GM12878 (cell line): Measurements from ENCODE around the gene HK1. TPM values are rescaled to one million over a fixed set of nuclear protein-coding genes. Genes with fewer than 3 reads are reported as not detected.

Source experiments
- ATAC-seq: fragments of 200-7000 bp; cut with Tn5 transposase; 3 replicates; pipeline ENCODE4 v1.9.1; 2020; ENCODE audit warnings: mild to moderate bottlenecking, moderate library complexity
- BruUV-seq: library from RNA; stranded (reverse); fragments of 400-500 nt; replicated peaks from 2 replicates; lab custom pipeline; 2021; lab: Mats Ljungman, UMichigan
- CTCF ChIA-PET: fragments of 300-600 bp; sonication (Branson Sonifier 250); formaldehyde crosslinking; extraction: SDS; loops from one replicate; lab custom pipeline; 2021; ENCODE audit warnings: inconsistent platforms; lab: Yijun Ruan, JAX
- POLR2A ChIA-PET: fragments of 350-600 bp; formaldehyde crosslinking; extraction: SDS; loops from one replicate; lab custom pipeline; 2021; ENCODE audit warnings: inconsistent platforms; lab: Charles Lee
- RAD21 ChIA-PET: fragments of 300-600 bp; sonication (Branson Sonifier 250); formaldehyde crosslinking; loops from one replicate; lab custom pipeline; 2023; ENCODE audit warnings: antibody characterized with exemption; ENCODE audit not compliant: unreplicated experiment; lab: Charles Lee
- SMC1A ChIA-PET: fragments of 300-600 bp; sonication (Branson Sonifier 250); formaldehyde crosslinking; loops from one replicate; lab custom pipeline; 2023; ENCODE audit not compliant: unreplicated experiment, uncharacterized antibody; lab: Charles Lee
- DNase-seq: peaks from one replicate; pipeline ENCODE4 v3.0.0-alpha.2; 2011; ENCODE audit warnings: low read depth, low spot score
- FAIRE-seq: peaks from 3 replicates; lab custom pipeline; 2011; peaks lifted over from hg19 to GRCh38; lab: Jason Lieb, UNC
- H2AFZ ChIP-seq: 2 replicates; pipeline ENCODE4 v1.6.0; 2011; ENCODE audit warnings: low read depth, low read length, control low read depth; ENCODE audit not compliant: control insufficient read depth
- H3K27ac ChIP-seq: 2 replicates; pipeline ENCODE4 v1.5.1; 2011; ENCODE audit warnings: control low read depth; ENCODE audit not compliant: control insufficient read depth, insufficient read depth
- H3K27me3 ChIP-seq, 2 experiments: replicated peaks in 1 of 2; 2 replicates each; pipeline versions ENCODE4 v1.6.0 to v1.6.1; 2011; ENCODE audit warnings: low read length in 1 of 2; ENCODE audit not compliant: control insufficient read depth in 2 of 2, insufficient read depth in 2 of 2
- H3K36me3 ChIP-seq, 2 experiments: 2 replicates each; pipeline ENCODE4 v1.5.1; 2011; ENCODE audit warnings: low read length in 1 of 2; ENCODE audit not compliant: control insufficient read depth in 2 of 2, insufficient read depth in 2 of 2
- H3K4me1 ChIP-seq: 2 replicates; pipeline ENCODE4 v1.6.1; 2011; ENCODE audit warnings: mild to moderate bottlenecking, low read length, moderate library complexity, mixed read lengths; ENCODE audit not compliant: control insufficient read depth, insufficient read depth
- H3K4me2 ChIP-seq: 2 replicates; pipeline ENCODE4 v1.6.0; 2011; ENCODE audit warnings: control low read depth; ENCODE audit not compliant: control insufficient read depth, insufficient read depth
- H3K4me3 ChIP-seq: fragments of 200-600 bp; sonication (generic); 2 replicates; pipeline ENCODE4 v1.5.1; 2016
- H3K79me2 ChIP-seq: 2 replicates; pipeline ENCODE4 v1.6.0; 2011; ENCODE audit warnings: low read length; ENCODE audit not compliant: control insufficient read depth, insufficient read depth
- H3K9ac ChIP-seq: 2 replicates; pipeline ENCODE4 v1.8.0; 2011; ENCODE audit warnings: low read length, control low read depth, mixed read lengths; ENCODE audit not compliant: control insufficient read depth, insufficient read depth
- H3K9me3 ChIP-seq: replicated peaks from 3 replicates; pipeline ENCODE4 v1.5.1; 2011; ENCODE audit warnings: mild to moderate bottlenecking, low read length; ENCODE audit not compliant: control insufficient read depth, insufficient read depth
- H4K20me1 ChIP-seq: 2 replicates; pipeline ENCODE4 v1.6.0; 2011; ENCODE audit not compliant: control insufficient read depth, insufficient read depth
- ESRRA ChIP-seq: IDR thresholded peaks from 2 replicates; pipeline ENCODE4 v1.6.1; 2012; ENCODE audit warnings: mild to moderate bottlenecking, low read length, improper control_type of control experiment
- POU2F2 ChIP-seq: IDR thresholded peaks from 3 replicates; pipeline ENCODE4 v1.6.1; 2011; ENCODE audit warnings: low read depth, mild to moderate bottlenecking, low read length, borderline replicate concordance
- ZNF24 ChIP-seq: fragments of 450-650 bp; IDR thresholded peaks from 2 replicates; pipeline ENCODE4 v1.6.1; 2017; ENCODE audit warnings: antibody characterized with exemption, mild to moderate bottlenecking
- ZNF274 ChIP-seq: IDR thresholded peaks from one replicate; pipeline ENCODE4 v1.8.0; 2011; ENCODE audit not compliant: insufficient read length, insufficient read depth
- WGBS: methylation state at CpG from one replicate; pipeline ENCODE4 v1.1.6; 2016; ENCODE audit warnings: low lambda C conversion rate; ENCODE audit not compliant: insufficient replicate concordance, insufficient coverage; ENCODE audit errors: missing lambda C conversion rate; 5-methylcytosine and 5-hydroxymethylcytosine counted together
- in situ Hi-C: fragments of 300-500 bp; cut with MboI; formaldehyde crosslinking; loops from 9 replicates; pipeline ENCODE4 v1.14.3; 2018; ENCODE audit warnings: mixed read lengths
- intact Hi-C: fragments of 100-400 bp; cut with micrococcal nuclease; formaldehyde crosslinking; loops from one replicate; pipeline ENCODE4 v1.14.2; 2022; ENCODE audit not compliant: unreplicated experiment
- polyA plus RNA-seq, 11 experiments: library from polyadenylated mRNA; depleted of rRNA in 4 of 11; unstranded in 6 of 11; stranded (reverse) in 5 of 11; fragments of >200 nt; fragmentation: Nextera tagmentation in 4 of 11; fragmentation: Illumina TruSeq in 1 of 11; extraction: Ambion mirVana in 4 of 11; extraction: Trizol in 1 of 11; gene quantifications; 1 replicate in 1 of 11; 2 replicates in 10 of 11; pipeline versions ENCODE4 v1.2.1 to v1.2.3, GENCODE V29; 2011 to 2016; ENCODE audit warnings: inconsistent platforms in 2 of 11, missing spikeins in 2 of 11, low read depth in 1 of 11
- total RNA-seq, 4 experiments: library from RNA; depleted of rRNA in 3 of 4; stranded (reverse); fragments of >200 nt in 3 of 4; fragmentation: Illumina TruSeq in 1 of 4; extraction: Trizol in 1 of 4; gene quantifications; 2 replicates each; pipeline versions ENCODE4 v1.2.1 to v1.2.3, GENCODE V29; 2013 to 2021
- TF ChIP-seq, protein P1 (sequence below): fragments of 450-650 bp; formaldehyde crosslinking; IDR thresholded peaks from 2 replicates; pipeline ENCODE4 v1.5.0; 2022; ENCODE audit warnings: mild to moderate bottlenecking, missing genetic modification characterization

The HK1 gene
- total and polyA plus RNA-seq, 10 of the 15 experiments (the other 5 are each of a cell fraction or from before 2014, with no cell fraction given), result 3.4 to 77.3 (median 46.6) TPM

DNA sequence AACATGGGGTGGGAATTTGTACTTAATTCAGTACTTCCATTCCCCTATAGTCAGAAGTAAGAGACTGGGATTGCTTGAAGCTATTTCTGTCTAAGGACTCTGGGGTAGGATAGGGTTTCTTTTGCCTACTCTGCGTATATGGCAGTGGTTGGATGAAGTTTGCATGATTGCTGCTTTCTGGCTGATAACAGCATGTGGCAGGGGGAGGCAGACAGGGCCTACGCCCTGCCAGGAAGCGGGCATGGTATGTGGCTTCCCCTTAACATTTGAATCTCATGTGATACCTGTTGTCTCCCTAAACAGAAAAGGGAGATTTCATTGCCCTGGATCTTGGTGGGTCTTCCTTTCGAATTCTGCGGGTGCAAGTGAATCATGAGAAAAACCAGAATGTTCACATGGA lies 81.3 kb downstream of the HK1 start:
- FAIRE-seq, result no peak
- TF ChIP-seq, protein P1, sequence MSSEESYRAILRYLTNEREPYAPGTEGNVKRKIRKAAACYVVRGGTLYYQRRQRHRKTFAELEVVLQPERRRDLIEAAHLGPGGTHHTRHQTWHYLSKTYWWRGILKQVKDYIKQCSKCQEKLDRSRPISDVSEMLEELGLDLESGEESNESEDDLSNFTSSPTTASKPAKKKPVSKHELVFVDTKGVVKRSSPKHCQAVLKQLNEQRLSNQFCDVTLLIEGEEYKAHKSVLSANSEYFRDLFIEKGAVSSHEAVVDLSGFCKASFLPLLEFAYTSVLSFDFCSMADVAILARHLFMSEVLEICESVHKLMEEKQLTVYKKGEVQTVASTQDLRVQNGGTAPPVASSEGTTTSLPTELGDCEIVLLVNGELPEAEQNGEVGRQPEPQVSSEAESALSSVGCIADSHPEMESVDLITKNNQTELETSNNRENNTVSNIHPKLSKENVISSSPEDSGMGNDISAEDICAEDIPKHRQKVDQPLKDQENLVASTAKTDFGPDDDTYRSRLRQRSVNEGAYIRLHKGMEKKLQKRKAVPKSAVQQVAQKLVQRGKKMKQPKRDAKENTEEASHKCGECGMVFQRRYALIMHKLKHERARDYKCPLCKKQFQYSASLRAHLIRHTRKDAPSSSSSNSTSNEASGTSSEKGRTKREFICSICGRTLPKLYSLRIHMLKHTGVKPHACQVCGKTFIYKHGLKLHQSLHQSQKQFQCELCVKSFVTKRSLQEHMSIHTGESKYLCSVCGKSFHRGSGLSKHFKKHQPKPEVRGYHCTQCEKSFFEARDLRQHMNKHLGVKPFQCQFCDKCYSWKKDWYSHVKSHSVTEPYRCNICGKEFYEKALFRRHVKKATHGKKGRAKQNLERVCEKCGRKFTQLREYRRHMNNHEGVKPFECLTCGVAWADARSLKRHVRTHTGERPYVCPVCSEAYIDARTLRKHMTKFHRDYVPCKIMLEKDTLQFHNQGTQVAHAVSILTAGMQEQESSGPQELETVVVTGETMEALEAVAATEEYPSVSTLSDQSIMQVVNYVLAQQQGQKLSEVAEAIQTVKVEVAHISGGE (CRISPR knock-in tag), result no peak
- TF ChIP-seq POU2F2, result no peak
- TF ChIP-seq ZNF274, result no peak
- TF ChIP-seq ZNF24, result no peak
- TF ChIP-seq ESRRA, result no peak
- TF ChIP-seq, all 136 proteins: peak for 0
- WGBS, result 89% methylated on average over 5 of the region's 5 CpGs
- intact Hi-C loops (no loop called here), in situ Hi-C loops (no loop called here)
- ChIA-PET SMC1A (no interaction called here), POLR2A (interaction anchor here (1.1 kb wide), 1 partner anchor 42 kb away, joined by 3 read pairs; no protein-coding TSS in a partner anchor), CTCF (interaction anchor here (1.1 kb wide), 1 partner anchor 372 kb away, joined by 3 read pairs; no protein-coding TSS in a partner anchor), RAD21 (no interaction called here)
- Histone ChIP-seq H3K4me1 (no peaks in the 10 kb centered on the region), H3K79me2 (no peaks in the 10 kb centered on the region), H3K27ac (no peak overlapping the region), H2AFZ (no peak overlapping the region), H3K4me3 (no peak overlapping the region), H3K9ac (no peak overlapping the region), H3K27me3 (no peaks in the 10 kb centered on the region), H3K9me3 (no peaks in the 10 kb centered on the region), H4K20me1 (no peaks in the 10 kb centered on the region), H3K4me2 (no peak overlapping the region), H3K36me3 (peaks cover 7 to 24% of the 10 kb centered on the region in 2 experiments; a peak in 3 of 4 replicates)
- no peak for DNase-seq
- no TSS peak for BruUV-seq
- no peak for ATAC-seq
